HS-27A (cell line): ENCODE measurements around the gene ZBTB16.

Experiments used
- DNase-seq: peaks from one replicate; pipeline ENCODE4 v3.0.0-alpha.2; 2012; ENCODE audit warnings: low read depth, missing footprints

The ZBTB16 gene

GRCh38 chr11:114281388-114281956 lies 222.0 kb downstream of the ZBTB16 start:
- DNase-seq = no peak

- no peak for DNase-seq
Measured at GRCh38 chr11:114282488-114282887, 223.0 kb downstream of the ZBTB16 start.

GRCh38 chr11:114283422-114283821 lies 223.9 kb downstream of the ZBTB16 start:
- DNase-seq = no peak

GRCh38 chr11:114284021-114284420 lies 224.5 kb downstream of the ZBTB16 start:
- no peak for DNase-seq

GRCh38 chr11:114284914-114285313 lies 225.4 kb downstream of the ZBTB16 start:
- DNase-seq = no peak

- DNase-seq = no peak
Measured at GRCh38 chr11:114285599-114285998, 226.1 kb downstream of the ZBTB16 start.

- no peak for DNase-seq
Measured at GRCh38 chr11:114286229-114286628, 226.7 kb downstream of the ZBTB16 start.

- DNase-seq = no peak
Measured at GRCh38 chr11:114287154-114287553, 227.6 kb downstream of the ZBTB16 start.

GRCh38 chr11:114288136-114288535 lies 228.6 kb downstream of the ZBTB16 start:
- DNase-seq = no peak

GRCh38 chr11:114289779-114290178 lies 230.3 kb downstream of the ZBTB16 start:
- DNase-seq = no peak

GRCh38 chr11:114290503-114291235 lies 231.2 kb downstream of the ZBTB16 start:
- no peak for DNase-seq

GRCh38 chr11:114291381-114291780 lies 231.9 kb downstream of the ZBTB16 start:
- no peak for DNase-seq

GRCh38 chr11:114291842-114292680 lies 232.6 kb downstream of the ZBTB16 start:
- no peak for DNase-seq

GRCh38 chr11:114293201-114293711 lies 233.7 kb downstream of the ZBTB16 start:
- DNase-seq = no peak

- DNase-seq = no peak
Measured at GRCh38 chr11:114295676-114296604, 236.4 kb downstream of the ZBTB16 start, which contains the start of gene NNMT. TSS of gene NNMT (plus strand) at chr11:114296399. CDS start at chr11:114296557, 158 bp downstream.

GRCh38 chr11:114296605-114297372 lies 237.3 kb downstream of the ZBTB16 start:
- no peak for DNase-seq

GRCh38 chr11:114297806-114298709 lies 238.5 kb downstream of the ZBTB16 start:
- no peak for DNase-seq

- no peak for DNase-seq
Measured at GRCh38 chr11:114298710-114299109, 239.2 kb downstream of the ZBTB16 start.
